Keratinocyte (primary cell): Measurements from ENCODE around the gene TMCC1. TPM values are rescaled to one million over a fixed set of nuclear protein-coding genes. Genes with fewer than 3 reads are reported as not detected.

Experiments used
- DNase-seq: peaks from one replicate; pipeline ENCODE4 v3.0.0-alpha.2; 2011; ENCODE audit warnings: low read depth, missing footprints, low spot score
- FAIRE-seq: peaks from 2 replicates; lab custom pipeline; 2011; peaks lifted over from hg19 to GRCh38; lab: Jason Lieb, UNC
- H2AFZ ChIP-seq: 2 replicates; pipeline ENCODE4 v1.6.0; 2012; ENCODE audit warnings: low read length, control low read depth, inconsistent platforms; ENCODE audit not compliant: control insufficient read depth
- H3K27ac ChIP-seq: 2 replicates; pipeline ENCODE4 v1.5.1; 2011; ENCODE audit warnings: low read length; ENCODE audit not compliant: control insufficient read depth, insufficient read depth
- H3K27me3 ChIP-seq: 3 replicates; pipeline ENCODE4 v1.6.0; 2011; ENCODE audit warnings: low read length; ENCODE audit not compliant: control insufficient read depth, insufficient read depth; ENCODE audit errors: extremely low read depth
- H3K36me3 ChIP-seq, 2 experiments: 2 replicates in 1 of 2; 3 replicates in 1 of 2; pipeline ENCODE4 v1.5.1; 2011; ENCODE audit warnings: low read length in 2 of 2, mild to moderate bottlenecking in 1 of 2; ENCODE audit not compliant: control insufficient read depth in 2 of 2, insufficient read depth in 2 of 2; ENCODE audit errors: extremely low read depth in 1 of 2
- H3K4me1 ChIP-seq: 3 replicates; pipeline ENCODE4 v1.5.1; 2011; ENCODE audit warnings: low read length; ENCODE audit not compliant: control insufficient read depth, insufficient read depth; ENCODE audit errors: extremely low read depth
- H3K4me2 ChIP-seq: 3 replicates; pipeline ENCODE4 v1.6.0; 2011; ENCODE audit warnings: low read depth, low read length; ENCODE audit not compliant: control insufficient read depth, insufficient read depth; ENCODE audit errors: extremely low read depth
- H3K4me3 ChIP-seq, 3 experiments: fragments of 200-600 bp in 1 of 3; sonication (generic) in 1 of 3; 2 replicates in 2 of 3; 3 replicates in 1 of 3; pipeline ENCODE4 v1.5.1; 2011 to 2016; ENCODE audit warnings: low read length in 3 of 3, mild to moderate bottlenecking in 3 of 3, control low read depth in 2 of 3, inconsistent platforms in 1 of 3, low read depth in 1 of 3, mixed read lengths in 1 of 3, mixed run types in 1 of 3, moderate library complexity in 1 of 3; ENCODE audit not compliant: control insufficient read depth in 2 of 3, insufficient read depth in 2 of 3; ENCODE audit errors: extremely low read depth in 1 of 3
- H3K79me2 ChIP-seq: 2 replicates; pipeline ENCODE4 v1.6.0; 2012; ENCODE audit warnings: low read length; ENCODE audit not compliant: control insufficient read depth, insufficient read depth
- H3K9ac ChIP-seq: 3 replicates; pipeline ENCODE4 v1.6.0; 2011; ENCODE audit warnings: low read length; ENCODE audit not compliant: control insufficient read depth, insufficient read depth; ENCODE audit errors: extremely low read depth
- H3K9me1 ChIP-seq: 3 replicates; pipeline ENCODE4 v1.6.0; 2011; ENCODE audit warnings: low read length; ENCODE audit not compliant: control insufficient read depth, insufficient read depth; ENCODE audit errors: extremely low read depth
- H3K9me3 ChIP-seq: 2 replicates; pipeline ENCODE4 v1.5.1; 2012; ENCODE audit warnings: low read depth, low read length; ENCODE audit not compliant: control insufficient read depth
- H4K20me1 ChIP-seq: 3 replicates; pipeline ENCODE4 v1.6.0; 2011; ENCODE audit warnings: low read length; ENCODE audit not compliant: control insufficient read depth, insufficient read depth; ENCODE audit errors: extremely low read depth
- CTCF ChIP-seq, 3 experiments: IDR thresholded peaks in 1 of 3; conservative IDR thresholded peaks in 1 of 3; optimal IDR thresholded peaks in 1 of 3; 2 replicates in 2 of 3; 3 replicates in 1 of 3; pipeline versions ENCODE3 to v1.5.1; 2011; ENCODE audit warnings: low read length in 3 of 3, mild to moderate bottlenecking in 3 of 3, moderate library complexity in 2 of 3, control low read depth in 1 of 3, inconsistent platforms in 1 of 3; ENCODE audit not compliant: insufficient read depth in 2 of 3; ENCODE audit errors: extremely low read depth in 1 of 3
- EZH2 ChIP-seq: IDR thresholded peaks from one replicate; pipeline ENCODE4 v1.6.1; 2012; ENCODE audit warnings: inconsistent platforms, mild to moderate bottlenecking, low read length, moderate library complexity
- dilution Hi-C: fragments of 300-500 bp; cut with MboI; formaldehyde crosslinking; loops from one replicate; pipeline ENCODE4 v1.7.0; 2020; ENCODE audit warnings: low sequenced_read_pairs; ENCODE audit not compliant: extremely low pct_ligation_motif_present
- polyA plus RNA-seq, 5 experiments: library from polyadenylated mRNA; depleted of rRNA in 3 of 5; stranded (reverse) in 3 of 5; stranded (forward) in 1 of 5; unstranded in 1 of 5; fragments of >200 nt; gene quantifications; 1 replicate in 1 of 5; 2 replicates in 3 of 5; 3 replicates in 1 of 5; pipeline versions ENCODE4 v1.2.1 to v1.2.3, GENCODE V29; 2011 to 2012; ENCODE audit warnings: missing spikeins in 2 of 5, low read depth in 1 of 5, low replicate concordance in 1 of 5

The TMCC1 gene
- polyA plus RNA-seq, 1 donor (not counting 4 experiments of a cell fraction or from before 2014, with no cell fraction given) = 27.7 TPM

- no peak for DNase-seq
- H2AFZ ChIP-seq = no peak overlapping the region
Observed at GRCh38 chr3:129936757-129937156, 43.2 kb upstream of the TMCC1 start.

GRCh38 chr3:129934234-129935123 lies 41.0 kb upstream of the TMCC1 start:
- peak overlapping the region; percentile 41 for H2AFZ ChIP-seq
- H3K79me2 ChIP-seq = no peaks in the 10 kb centered on the region
- H3K27me3 ChIP-seq = no peaks in the 10 kb centered on the region
- H3K27ac ChIP-seq = no peak overlapping the region
- H3K9me3 ChIP-seq = peaks cover 6% of the 10 kb centered on the region
- DNase-seq (no peak), FAIRE-seq (peak; percentile 61)
- no peaks in the 10 kb centered on the region for H4K20me1 ChIP-seq
- H3K9ac ChIP-seq = no peak overlapping the region
- H3K9me1 ChIP-seq = no peaks in the 10 kb centered on the region
- H3K4me3 ChIP-seq = no peak overlapping the region
- H3K4me2 ChIP-seq = peak overlapping the region; percentile 75
- dilution Hi-C loops = no loop called here
- no peaks in the 10 kb centered on the region for H3K4me1 ChIP-seq
- no peaks in the 10 kb centered on the region for H3K36me3 ChIP-seq
- TF ChIP-seq EZH2 (no peak), CTCF (optimal IDR thresholded peaks at IDR 0.05 in 1 of 3, IDR thresholded peaks at IDR 0.05 in 1 of 3, conservative IDR thresholded peaks at IDR 0.05 in 1 of 3; ENCODE audit: extremely low read depth in 1 of 3, insufficient read depth in 2 of 3, low read length in 3 of 3) (peak; percentile 82 to 90 (median 83))

More at GRCh38 chr3:129936757-129937156, 43.2 kb upstream of the TMCC1 start:
- Histone ChIP-seq H3K9me3 (no peaks in the 10 kb centered on the region), H3K4me3 (no peak overlapping the region), H3K9ac (no peak overlapping the region), H3K4me2 (peak overlapping the region; percentile 12), H3K79me2 (no peaks in the 10 kb centered on the region), H4K20me1 (no peaks in the 10 kb centered on the region), H3K36me3 (no peaks in the 10 kb centered on the region), H3K27ac (no peak overlapping the region), H3K9me1 (no peaks in the 10 kb centered on the region), H3K4me1 (no peaks in the 10 kb centered on the region), H3K27me3 (no peaks in the 10 kb centered on the region)
- dilution Hi-C loops = no loop called here
- no peak for FAIRE-seq
- TF ChIP-seq CTCF (optimal IDR thresholded peaks at IDR 0.05 in 1 of 3, IDR thresholded peaks at IDR 0.05 in 1 of 3, conservative IDR thresholded peaks at IDR 0.05 in 1 of 3; ENCODE audit: extremely low read depth in 1 of 3, insufficient read depth in 2 of 3, low read length in 3 of 3) (no peak), EZH2 (no peak)
